Effector memory CD8-positive, alpha-beta T cell (primary cell): ENCODE measurements around the gene KSR1.
"Not testable (repeated sequence)": the region's sequence is repeated elsewhere in the genome, so short reads cannot be mapped to it uniquely, and the experiment has no call there.

Experiments used
- ATAC-seq: fragments of 150-1000 bp; cut with Tn5 transposase; replicated peaks from 2 replicates; pipeline ENCODE4 v1.10.0; 2021; ENCODE audit warnings: mild to moderate bottlenecking, moderate library complexity
- DNase-seq, 3 experiments: peaks; one replicate each; pipeline ENCODE4 v3.0.0; 2021
- H3K27ac Mint-ChIP-seq, 2 donors: one replicate each; pipeline ENCODE4 v1.8.0; 2022; ENCODE audit warnings: mild to moderate bottlenecking in 2 of 2, mixed read lengths in 2 of 2, moderate library complexity in 2 of 2
- H3K27me3 Mint-ChIP-seq, 2 donors: one replicate each; pipeline ENCODE4 v1.8.0; 2022; ENCODE audit warnings: mixed read lengths in 2 of 2
- H3K36me3 Mint-ChIP-seq: one replicate; pipeline ENCODE4 v1.8.0; 2022; ENCODE audit warnings: mild to moderate bottlenecking, moderate library complexity, mixed read lengths; ENCODE audit not compliant: insufficient read depth
- H3K4me1 Mint-ChIP-seq, 2 donors: one replicate each; pipeline ENCODE4 v1.8.0; 2022; ENCODE audit warnings: low read depth in 2 of 2, mixed read lengths in 2 of 2
- H3K4me3 Mint-ChIP-seq, 2 donors: one replicate each; pipeline ENCODE4 v1.8.0; 2022; ENCODE audit warnings: mild to moderate bottlenecking in 2 of 2, mixed read lengths in 2 of 2, moderate library complexity in 2 of 2
- H3K9me3 Mint-ChIP-seq, 2 donors: one replicate each; pipeline ENCODE4 v1.8.0; 2022; ENCODE audit warnings: mixed read lengths in 2 of 2

The KSR1 gene

DNA sequence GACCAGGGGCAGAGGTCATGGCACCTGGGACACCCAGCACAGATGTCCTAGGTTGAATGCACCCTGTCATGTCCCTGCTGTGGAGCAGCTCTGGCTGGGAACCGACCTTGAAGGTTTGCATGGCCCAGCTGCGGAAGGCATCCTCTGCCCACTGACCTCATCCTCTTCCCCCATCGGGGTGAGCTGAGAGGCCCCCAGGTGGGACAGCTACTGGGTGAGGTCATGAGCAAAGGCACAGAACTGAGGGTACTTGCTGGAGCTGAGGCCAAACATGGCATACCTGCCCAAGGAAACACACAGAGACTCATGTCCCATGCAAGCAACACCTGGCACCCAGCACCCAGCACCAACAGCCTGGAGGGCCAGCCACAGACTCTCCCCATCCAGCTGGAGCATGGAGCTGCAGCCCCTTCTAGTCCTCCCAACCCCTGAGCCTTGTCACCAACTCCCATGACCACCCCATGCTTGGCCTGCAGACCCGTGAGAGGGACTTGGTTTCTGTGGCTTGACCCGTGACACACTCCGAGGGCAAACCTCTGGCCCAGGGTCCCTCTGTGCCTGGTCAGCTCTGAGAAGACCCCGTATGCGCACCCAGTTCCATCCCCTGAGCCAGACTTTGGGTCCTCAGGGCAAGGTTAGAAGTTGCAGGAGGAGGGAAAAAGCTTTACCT lies 207.8 kb downstream of the KSR1 start:
- no peaks in the 10 kb centered on the region for H3K4me1 Mint-ChIP-seq
- H3K4me3 Mint-ChIP-seq, result no peak overlapping the region
- no peaks in the 10 kb centered on the region for H3K27me3 Mint-ChIP-seq
- DNase-seq (no peak), ATAC-seq (no peak)
- H3K27ac Mint-ChIP-seq, result no peak overlapping the region
- H3K9me3 Mint-ChIP-seq, result no peaks in the 10 kb centered on the region
- no peaks in the 10 kb centered on the region for H3K36me3 Mint-ChIP-seq

DNA sequence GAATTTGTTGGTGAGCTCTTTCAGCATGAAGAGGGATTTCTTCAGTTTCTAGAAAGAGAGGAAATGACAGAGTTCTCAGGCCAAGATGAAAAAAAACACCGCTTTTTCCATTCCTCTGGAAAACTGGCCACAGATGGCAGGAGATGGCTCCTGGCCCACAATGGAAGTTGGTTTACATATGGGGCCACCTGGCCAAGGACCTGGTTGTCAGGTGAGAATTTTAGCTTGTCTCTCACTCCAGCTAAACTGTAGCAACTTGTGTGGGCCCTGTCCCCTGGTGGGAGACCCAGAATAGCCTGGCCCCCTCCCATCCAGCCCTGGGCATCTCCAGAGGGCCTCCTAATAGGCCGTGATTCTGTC lies 208.3 kb downstream of the KSR1 start:
- DNase-seq, result no peak
- Mint-ChIP-seq H3K4me1 (no peaks in the 10 kb centered on the region), H3K36me3 (no peaks in the 10 kb centered on the region), H3K9me3 (no peaks in the 10 kb centered on the region), H3K27me3 (no peaks in the 10 kb centered on the region), H3K4me3 (no peak overlapping the region), H3K27ac (no peak overlapping the region)
- ATAC-seq, result no peak

DNA sequence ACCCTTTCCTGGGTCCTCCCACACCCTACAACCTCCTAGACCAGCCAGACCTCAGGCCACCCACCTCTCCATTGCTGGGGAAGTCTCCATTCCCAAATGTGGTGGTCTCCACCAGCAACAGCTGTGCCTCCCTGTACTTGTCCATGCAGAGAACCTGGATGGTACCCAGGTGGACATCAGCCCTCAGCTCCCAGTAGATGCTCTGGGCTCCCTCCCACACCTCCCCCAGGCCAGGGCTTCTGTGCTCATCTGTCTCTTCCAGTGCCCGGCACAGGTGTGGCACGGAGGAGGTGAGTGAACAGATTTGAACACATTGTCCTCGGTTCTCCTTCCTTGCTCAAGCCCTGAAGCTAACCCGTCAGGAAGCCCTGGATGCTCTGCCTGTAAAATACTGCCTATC lies 209.3 kb downstream of the KSR1 start:
- Mint-ChIP-seq H3K27ac (no peak overlapping the region), H3K9me3 (no peaks in the 10 kb centered on the region), H3K36me3 (no peaks in the 10 kb centered on the region), H3K4me1 (no peaks in the 10 kb centered on the region), H3K4me3 (no peak overlapping the region), H3K27me3 (peaks cover 0 to under 1% of the 10 kb centered on the region in 2 donors)
- ATAC-seq, result no peak
- DNase-seq, result no peak

DNA sequence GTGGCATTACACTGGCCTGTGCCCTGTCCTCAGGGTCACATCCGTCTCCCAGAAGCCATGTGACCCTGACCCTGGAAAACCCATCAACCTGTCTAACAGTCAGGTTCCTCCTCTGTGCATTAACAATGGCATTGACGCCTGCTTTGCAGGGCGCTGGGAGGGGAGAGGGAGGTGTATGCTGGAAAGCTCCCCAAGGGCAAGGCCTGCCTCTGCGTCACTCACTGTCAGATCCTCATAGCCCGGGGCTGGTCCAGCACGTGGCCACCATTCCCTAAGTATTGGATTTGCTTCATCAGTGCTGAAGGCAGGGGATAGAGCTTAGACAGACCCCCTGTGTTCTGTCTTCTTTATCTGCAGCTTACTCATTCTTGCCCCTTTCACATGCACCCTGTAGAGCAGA lies 210.0 kb downstream of the KSR1 start:
- not testable (repeated sequence) for H3K4me1 Mint-ChIP-seq, H3K36me3 Mint-ChIP-seq, H3K27ac Mint-ChIP-seq, DNase-seq, H3K9me3 Mint-ChIP-seq, ATAC-seq, H3K27me3 Mint-ChIP-seq, H3K4me3 Mint-ChIP-seq

DNA sequence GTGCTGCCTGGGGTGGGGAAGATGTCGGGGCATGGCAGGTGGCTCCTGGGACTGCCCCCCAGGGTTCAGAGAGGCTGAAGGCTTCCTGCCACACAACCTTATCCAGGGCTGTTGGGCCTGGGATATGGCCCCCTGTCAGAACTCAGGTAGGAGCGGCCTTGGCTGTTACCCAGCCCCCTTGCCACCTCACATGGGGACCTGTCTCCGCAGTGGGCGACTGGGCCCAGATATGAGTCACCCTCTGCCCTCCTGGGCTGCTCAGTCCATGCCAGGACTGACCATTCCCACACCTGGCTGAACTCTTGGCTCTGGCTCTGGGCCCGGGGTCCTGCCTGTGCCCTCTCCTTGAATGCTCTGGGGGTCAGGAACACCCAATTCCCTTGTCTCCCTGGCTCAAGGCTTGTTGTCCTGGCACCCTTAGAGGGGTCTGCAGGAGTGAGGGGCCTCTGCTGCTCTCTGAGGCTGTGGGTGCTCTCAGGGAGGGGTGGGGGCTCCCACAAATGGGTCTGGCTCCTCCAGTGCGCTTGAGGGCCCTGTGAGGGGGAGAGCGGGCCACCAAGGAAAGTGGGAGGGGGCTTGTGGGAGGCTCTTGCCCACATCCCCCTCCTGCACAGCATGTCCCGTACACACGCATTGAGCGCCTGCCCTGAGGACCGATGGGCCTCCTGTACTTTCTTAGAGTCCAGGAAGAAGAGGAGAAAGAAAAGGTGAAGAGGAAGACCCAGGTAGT lies 210.7 kb downstream of the KSR1 start:
- no peaks in the 10 kb centered on the region for H3K9me3 Mint-ChIP-seq
- peaks cover 0 to 10% of the 10 kb centered on the region in 2 donors for H3K27me3 Mint-ChIP-seq
- H3K4me3 Mint-ChIP-seq, result no peak overlapping the region
- ATAC-seq (no peak), DNase-seq (no peak)
- no peaks in the 10 kb centered on the region for H3K36me3 Mint-ChIP-seq
- no peak overlapping the region for H3K27ac Mint-ChIP-seq
- H3K4me1 Mint-ChIP-seq, result no peaks in the 10 kb centered on the region

DNA sequence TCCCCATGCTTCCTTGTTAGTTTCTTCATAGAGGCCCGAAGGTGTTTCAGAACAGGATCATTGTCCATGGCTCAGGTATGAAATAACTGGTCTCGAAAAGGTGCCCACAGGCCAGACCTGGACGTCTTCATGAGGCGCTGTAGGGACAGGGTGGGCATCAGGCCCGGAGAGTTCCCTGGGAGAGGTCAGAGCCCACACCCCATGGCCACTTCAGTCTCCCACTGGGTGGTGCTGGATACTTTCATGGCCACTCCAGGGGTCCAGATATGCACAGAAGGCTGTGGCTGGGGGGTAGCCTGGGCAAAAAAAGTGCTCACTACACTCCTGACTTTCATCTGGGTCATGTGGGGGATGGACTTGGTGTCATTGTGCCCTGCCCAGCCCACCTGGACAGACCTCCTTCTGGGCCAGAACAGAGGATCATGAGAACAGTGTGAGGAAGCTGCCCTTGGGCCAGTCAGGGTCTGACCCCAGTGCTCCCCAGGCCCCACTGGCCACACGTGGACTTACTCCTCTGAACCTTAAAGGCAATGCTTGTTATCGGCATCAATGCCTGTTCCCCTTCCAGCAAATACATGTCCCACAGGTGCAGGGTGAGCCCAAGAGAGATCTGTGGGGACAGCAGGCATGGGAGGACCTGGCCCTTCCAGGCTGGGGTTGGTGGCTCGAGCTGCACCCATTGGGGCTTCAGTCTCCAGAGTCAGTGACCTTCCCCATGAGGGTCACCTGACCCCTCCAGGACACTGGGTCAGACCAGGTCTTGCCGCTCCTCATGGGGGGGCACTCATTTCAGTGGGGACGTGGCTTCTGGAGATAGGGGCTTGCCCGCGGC lies 211.6 kb downstream of the KSR1 start:
- Mint-ChIP-seq H3K27me3 (peaks cover 0 to 10% of the 10 kb centered on the region in 2 donors), H3K4me3 (no peak overlapping the region), H3K27ac (no peak overlapping the region), H3K36me3 (no peaks in the 10 kb centered on the region), H3K9me3 (no peaks in the 10 kb centered on the region), H3K4me1 (no peaks in the 10 kb centered on the region)
- no peak for ATAC-seq
- no peak for DNase-seq

DNA sequence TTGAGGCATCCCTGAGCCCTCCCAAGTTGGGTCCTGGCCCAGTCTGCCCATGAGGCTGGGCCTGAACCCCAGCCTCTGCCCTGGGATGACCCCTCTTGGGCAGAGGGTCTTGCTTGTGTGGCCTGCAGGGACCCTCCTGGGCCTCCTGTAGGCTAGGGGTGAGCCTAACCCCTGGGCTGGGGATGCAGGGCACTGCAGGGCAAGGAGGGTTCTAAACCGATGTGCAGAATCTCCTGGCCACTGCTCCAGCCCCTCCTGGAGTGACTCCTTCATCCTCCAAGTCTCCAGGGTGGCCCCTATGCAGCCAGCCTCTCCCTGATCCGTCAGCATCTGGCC lies 212.2 kb downstream of the KSR1 start:
- no peaks in the 10 kb centered on the region for H3K9me3 Mint-ChIP-seq
- H3K36me3 Mint-ChIP-seq, result no peaks in the 10 kb centered on the region
- H3K4me1 Mint-ChIP-seq, result no peaks in the 10 kb centered on the region
- ATAC-seq, result no peak
- peaks cover 0 to 10% of the 10 kb centered on the region in 2 donors for H3K27me3 Mint-ChIP-seq
- DNase-seq, result no peak
- no peak overlapping the region for H3K4me3 Mint-ChIP-seq
- no peak overlapping the region for H3K27ac Mint-ChIP-seq

DNA sequence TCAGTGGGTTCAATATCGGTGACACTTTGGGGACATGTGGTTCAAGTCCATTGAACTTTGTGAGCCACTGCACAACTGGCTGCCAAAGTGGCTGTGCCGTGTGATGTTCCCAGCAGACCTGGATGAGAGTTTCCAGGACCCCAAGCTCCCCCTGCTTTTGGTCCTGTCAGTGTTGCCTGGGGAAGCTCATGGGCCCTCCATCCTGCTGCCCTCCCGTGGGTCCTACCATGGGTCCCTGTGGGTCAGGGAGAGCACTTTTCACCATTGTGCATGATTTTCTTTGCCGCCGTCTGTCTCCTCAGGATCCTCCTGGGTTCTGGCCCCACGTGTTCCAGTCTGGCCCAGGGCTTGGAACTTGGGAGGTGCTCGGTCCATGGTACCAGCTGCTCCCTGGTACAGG lies 212.9 kb downstream of the KSR1 start:
- H3K27ac Mint-ChIP-seq, result no peak overlapping the region
- no peaks in the 10 kb centered on the region for H3K9me3 Mint-ChIP-seq
- H3K27me3 Mint-ChIP-seq, result peaks cover 0 to 10% of the 10 kb centered on the region in 2 donors
- H3K4me1 Mint-ChIP-seq, result no peaks in the 10 kb centered on the region
- DNase-seq (no peak), ATAC-seq (no peak)
- no peaks in the 10 kb centered on the region for H3K36me3 Mint-ChIP-seq
- H3K4me3 Mint-ChIP-seq, result no peak overlapping the region

DNA sequence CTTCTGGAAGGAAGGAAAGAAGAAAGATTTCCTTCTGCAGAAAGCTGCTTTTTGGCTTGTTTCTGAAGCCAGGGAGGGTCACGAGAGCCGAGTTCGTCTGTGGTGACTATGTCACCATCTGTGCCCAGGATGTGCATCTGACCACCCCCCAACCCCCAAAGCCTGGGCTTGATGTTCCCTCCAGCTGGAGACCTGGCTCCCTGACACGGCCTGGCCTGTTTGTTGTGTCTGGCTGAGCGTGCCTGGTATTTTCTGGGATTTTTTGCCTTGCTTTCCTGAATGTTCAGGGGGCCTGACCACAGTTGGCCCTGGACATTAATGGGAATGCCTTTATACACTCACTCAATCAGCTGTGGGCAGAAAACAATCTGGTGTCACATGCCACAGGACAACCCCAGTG lies 213.6 kb downstream of the KSR1 start:
- no peak for DNase-seq
- no peaks in the 10 kb centered on the region for H3K36me3 Mint-ChIP-seq
- peaks cover 0 to 10% of the 10 kb centered on the region in 2 donors for H3K27me3 Mint-ChIP-seq
- no peaks in the 10 kb centered on the region for H3K4me1 Mint-ChIP-seq
- no peak for ATAC-seq
- H3K27ac Mint-ChIP-seq, result no peak overlapping the region
- no peaks in the 10 kb centered on the region for H3K9me3 Mint-ChIP-seq
- H3K4me3 Mint-ChIP-seq, result no peak overlapping the region

DNA sequence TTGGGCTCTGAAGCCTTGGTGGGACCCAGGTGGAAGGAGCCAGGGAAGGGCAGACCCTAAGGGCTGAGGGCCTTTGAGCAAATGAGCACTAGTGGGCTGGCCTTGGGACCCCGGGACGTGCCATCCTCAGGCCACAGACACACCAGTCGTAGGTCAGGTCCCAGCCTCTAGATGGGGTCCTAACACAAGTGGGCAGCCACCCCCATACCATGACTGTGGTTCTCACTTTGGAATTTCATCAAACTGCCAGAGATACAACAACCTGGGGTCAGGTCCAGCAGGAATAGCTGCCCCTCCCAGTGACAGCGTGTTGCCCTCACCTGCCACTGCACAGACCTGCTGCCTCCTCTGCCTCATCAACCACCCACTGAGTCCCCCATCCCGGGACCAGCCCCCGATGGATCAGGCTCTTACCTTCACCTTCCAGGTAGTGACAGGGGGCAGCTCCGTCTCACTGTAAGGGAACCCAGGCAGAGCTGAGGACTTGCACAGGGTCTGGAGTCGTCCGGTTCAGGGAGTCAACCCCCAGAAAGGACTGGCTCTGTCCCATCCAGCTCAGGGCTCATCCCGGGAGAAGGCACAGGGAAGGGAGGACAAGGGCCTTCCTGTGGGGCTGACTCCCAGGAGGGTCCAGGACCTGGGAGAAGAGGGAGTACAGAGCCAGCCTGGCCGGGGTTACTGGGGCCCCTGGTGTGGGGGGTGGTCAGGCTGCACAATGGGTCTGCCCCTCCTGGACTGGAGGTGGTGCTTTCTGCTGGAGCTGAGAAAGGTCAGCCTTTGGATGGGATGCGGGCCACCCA lies 214.7 kb downstream of the KSR1 start:
- H3K27ac Mint-ChIP-seq, result no peak overlapping the region
- no peaks in the 10 kb centered on the region for H3K36me3 Mint-ChIP-seq
- H3K4me1 Mint-ChIP-seq, result no peaks in the 10 kb centered on the region
- H3K9me3 Mint-ChIP-seq, result no peaks in the 10 kb centered on the region
- no peak for ATAC-seq
- no peak overlapping the region for H3K4me3 Mint-ChIP-seq
- no peak for DNase-seq
- peaks cover 0 to 18% of the 10 kb centered on the region in 2 donors for H3K27me3 Mint-ChIP-seq

DNA sequence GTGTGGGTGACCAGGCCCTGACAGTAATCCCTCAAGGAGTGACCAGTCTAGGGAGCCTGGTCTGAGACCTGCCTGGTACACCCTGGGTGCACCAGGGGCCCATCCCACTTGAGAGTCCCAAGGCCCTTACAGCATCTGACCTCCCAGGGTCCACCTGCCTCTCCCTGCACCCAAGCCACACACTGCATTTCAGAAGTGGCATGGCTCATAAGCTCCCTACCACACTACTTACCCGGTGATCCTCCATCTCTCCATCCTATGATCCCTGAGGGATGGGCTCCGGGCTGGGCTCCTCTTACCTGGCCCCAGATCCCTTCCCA lies 215.3 kb downstream of the KSR1 start:
- H3K9me3 Mint-ChIP-seq, result no peaks in the 10 kb centered on the region
- no peak overlapping the region for H3K4me3 Mint-ChIP-seq
- DNase-seq (no peak), ATAC-seq (no peak)
- H3K4me1 Mint-ChIP-seq, result no peaks in the 10 kb centered on the region
- peaks cover 1% of the 10 kb centered on the region for H3K36me3 Mint-ChIP-seq
- peaks cover 0 to 23% of the 10 kb centered on the region in 2 donors for H3K27me3 Mint-ChIP-seq
- no peak overlapping the region for H3K27ac Mint-ChIP-seq

DNA sequence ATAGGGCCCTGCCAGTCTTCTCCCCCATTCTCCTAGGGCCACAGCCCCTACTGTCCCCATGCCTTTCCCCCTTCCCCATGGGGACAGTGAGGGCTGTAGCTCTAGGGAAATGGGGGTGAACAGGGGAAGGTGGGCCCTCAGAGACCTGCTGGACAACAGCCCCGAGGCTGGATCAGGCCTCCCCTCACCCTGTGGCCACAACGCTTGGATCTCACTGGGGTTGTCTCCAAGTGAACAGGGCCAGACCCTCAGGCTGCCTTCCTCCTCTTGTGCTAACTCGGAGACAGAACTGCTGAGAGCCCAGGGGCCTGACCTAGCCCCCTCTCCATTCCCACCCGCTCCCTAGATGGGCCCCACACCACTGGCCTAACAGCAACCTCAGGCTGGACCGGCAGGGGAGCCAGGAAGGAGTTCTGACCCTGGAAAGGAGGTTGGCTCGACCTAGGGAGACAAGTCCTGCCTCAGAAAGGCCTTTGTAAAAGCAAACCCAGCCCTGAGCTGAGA lies 215.8 kb downstream of the KSR1 start:
- not testable (repeated sequence) for H3K27ac Mint-ChIP-seq, H3K4me3 Mint-ChIP-seq, ATAC-seq, DNase-seq, H3K4me1 Mint-ChIP-seq, H3K9me3 Mint-ChIP-seq, H3K36me3 Mint-ChIP-seq
- H3K27me3 Mint-ChIP-seq, result peaks cover 0 to 26% of the 10 kb centered on the region in 2 donors

DNA sequence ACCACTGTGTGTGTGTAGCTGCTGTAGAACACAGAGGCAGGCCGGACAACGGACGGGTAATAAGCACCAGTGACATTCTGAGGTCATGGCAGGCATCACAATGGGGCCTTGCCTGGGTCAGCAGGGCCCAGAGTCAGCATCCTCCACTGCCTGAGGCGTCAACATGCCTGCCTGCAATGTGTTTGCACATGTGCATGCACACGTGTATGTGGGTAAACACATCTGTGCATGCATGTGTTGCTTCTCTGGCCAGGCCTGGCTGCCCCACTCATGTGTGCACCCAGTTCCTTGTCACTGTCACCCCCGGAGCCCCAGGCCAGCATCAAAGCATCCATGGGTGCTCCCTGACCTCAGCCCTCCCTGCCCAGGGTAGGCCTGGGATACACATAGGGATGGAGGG lies 218.1 kb downstream of the KSR1 start:
- peaks cover 3% of the 10 kb centered on the region for H3K36me3 Mint-ChIP-seq
- H3K27me3 Mint-ChIP-seq, result peaks cover 0 to 26% of the 10 kb centered on the region in 2 donors
- H3K4me3 Mint-ChIP-seq, result no peak overlapping the region
- no peak for ATAC-seq
- no peaks in the 10 kb centered on the region for H3K9me3 Mint-ChIP-seq
- H3K27ac Mint-ChIP-seq, result no peak overlapping the region
- DNase-seq, result no peak
- no peaks in the 10 kb centered on the region for H3K4me1 Mint-ChIP-seq
